Activated CD8-positive, alpha-beta memory T cell treated with anti-CD3 and anti-CD28 coated beads, Interleukin-2, amount 10 ng/mL, durations not matched to agents 7 days and 5 days (primary cell): ENCODE data around the gene PTPRD. TPM values are rescaled to one million over a fixed set of nuclear protein-coding genes. Genes with fewer than 3 reads are reported as not detected.
A peak's percentile ranks its signal among the peaks of the same experiment; 100 is the strongest.

ENCODE experiments used
- ATAC-seq: fragments of 150-1000 bp; cut with Tn5 transposase; one replicate; pipeline ENCODE4 v1.10.0; 2021; ENCODE audit warnings: moderate library complexity
- CTCF ChIA-PET: fragments of 350-600 bp; sonication (Branson Sonifier 250); formaldehyde crosslinking; loops from one replicate; lab custom pipeline; 2021; ENCODE audit warnings: antibody characterized with exemption; lab: Charles Lee
- DNase-seq: peaks from one replicate; pipeline ENCODE4 v3.0.0-alpha.2; 2020
- H3K27ac Mint-ChIP-seq: one replicate; pipeline ENCODE4 v1.8.0; 2021; ENCODE audit warnings: mild to moderate bottlenecking, mixed read lengths
- H3K27me3 Mint-ChIP-seq: one replicate; pipeline ENCODE4 v1.8.0; 2021; ENCODE audit warnings: mixed read lengths
- H3K36me3 Mint-ChIP-seq: one replicate; pipeline ENCODE4 v1.8.0; 2021; ENCODE audit warnings: mild to moderate bottlenecking, mixed read lengths
- H3K4me1 Mint-ChIP-seq: one replicate; pipeline ENCODE4 v1.8.0; 2021; ENCODE audit warnings: mixed read lengths
- H3K4me3 Mint-ChIP-seq: one replicate; pipeline ENCODE4 v1.8.0; 2021; ENCODE audit warnings: mild to moderate bottlenecking, moderate library complexity, mixed read lengths
- H3K9me3 Mint-ChIP-seq: one replicate; pipeline ENCODE4 v1.8.0; 2022; ENCODE audit warnings: low read depth, mixed read lengths
- total RNA-seq, 2 experiments: library from RNA; stranded (reverse); gene quantifications; one replicate each; pipeline ENCODE4 v1.2.3, GENCODE V29; 2021

PTPRD gene
- total RNA-seq, 2 experiments from 2014 or later = 0.07 TPM; not detected in 1

- Mint-ChIP-seq H3K27me3 (peaks cover 51% of the 10 kb centered on the region), H3K4me3 (no peak overlapping the region), H3K36me3 (no peaks in the 10 kb centered on the region), H3K27ac (no peak overlapping the region), H3K4me1 (peaks cover 2% of the 10 kb centered on the region), H3K9me3 (no peaks in the 10 kb centered on the region)
- CTCF ChIA-PET = no interaction called here
- no peak for DNase-seq
- ATAC-seq = no peak
These were observed 1753.4 kb downstream of the PTPRD start for GRCh38 chr9:8859416-8859815.

- Mint-ChIP-seq H3K27me3 (peaks cover 57% of the 10 kb centered on the region), H3K4me1 (peaks cover 2% of the 10 kb centered on the region), H3K36me3 (no peaks in the 10 kb centered on the region), H3K9me3 (no peaks in the 10 kb centered on the region), H3K4me3 (peak overlapping the region; percentile 23), H3K27ac (no peak overlapping the region)
- ATAC-seq = no peak
- no peak for DNase-seq
- CTCF ChIA-PET = no interaction called here
These were observed 1754.1 kb downstream of the PTPRD start for GRCh38 chr9:8858596-8859161.

- H3K4me1 Mint-ChIP-seq = peaks cover 2% of the 10 kb centered on the region
- peak overlapping the region; percentile 35 for H3K4me3 Mint-ChIP-seq
- no peaks in the 10 kb centered on the region for H3K9me3 Mint-ChIP-seq
- CTCF ChIA-PET = no interaction called here
- DNase-seq (no peak), ATAC-seq (peak; percentile 47)
- H3K36me3 Mint-ChIP-seq = no peaks in the 10 kb centered on the region
- H3K27me3 Mint-ChIP-seq = peaks cover 59% of the 10 kb centered on the region
- H3K27ac Mint-ChIP-seq = no peak overlapping the region
These were observed 1754.7 kb downstream of the PTPRD start for GRCh38 chr9:8857926-8858595.

GRCh38 chr9:8857068-8857925 is 1755.5 kb downstream of the PTPRD start:
- Mint-ChIP-seq H3K4me1 (peaks cover 2% of the 10 kb centered on the region), H3K27me3 (peaks cover 62% of the 10 kb centered on the region), H3K36me3 (no peaks in the 10 kb centered on the region), H3K4me3 (peak overlapping the region; percentile 15), H3K9me3 (no peaks in the 10 kb centered on the region), H3K27ac (no peak overlapping the region)
- CTCF ChIA-PET = no interaction called here
- peak; percentile 42 for ATAC-seq
- no peak for DNase-seq

- CTCF ChIA-PET = no interaction called here
- peaks cover 2% of the 10 kb centered on the region for H3K4me1 Mint-ChIP-seq
- ATAC-seq (no peak), DNase-seq (no peak)
- H3K36me3 Mint-ChIP-seq = no peaks in the 10 kb centered on the region
- H3K4me3 Mint-ChIP-seq = peak overlapping the region; percentile 15
- H3K9me3 Mint-ChIP-seq = no peaks in the 10 kb centered on the region
- H3K27ac Mint-ChIP-seq = no peak overlapping the region
- peaks cover 62% of the 10 kb centered on the region for H3K27me3 Mint-ChIP-seq
These were observed 1756.3 kb downstream of the PTPRD start for GRCh38 chr9:8856396-8857067.

- Mint-ChIP-seq H3K9me3 (no peaks in the 10 kb centered on the region), H3K36me3 (no peaks in the 10 kb centered on the region), H3K4me3 (no peak overlapping the region), H3K4me1 (peaks cover 2% of the 10 kb centered on the region), H3K27ac (no peak overlapping the region), H3K27me3 (peaks cover 58% of the 10 kb centered on the region)
- no peak for ATAC-seq
- CTCF ChIA-PET = no interaction called here
- no peak for DNase-seq
These were observed 1757.8 kb downstream of the PTPRD start for GRCh38 chr9:8855046-8855445.

- DNase-seq = no peak
- CTCF ChIA-PET = no interaction called here
- Mint-ChIP-seq H3K4me1 (peaks cover 2% of the 10 kb centered on the region), H3K36me3 (no peaks in the 10 kb centered on the region), H3K4me3 (no peak overlapping the region), H3K27ac (no peak overlapping the region), H3K9me3 (no peaks in the 10 kb centered on the region), H3K27me3 (peaks cover 36% of the 10 kb centered on the region)
- ATAC-seq = no peak
These were observed 1760.4 kb downstream of the PTPRD start for GRCh38 chr9:8852301-8852864.

- no peaks in the 10 kb centered on the region for H3K36me3 Mint-ChIP-seq
- ATAC-seq = no peak
- no peak overlapping the region for H3K27ac Mint-ChIP-seq
- H3K27me3 Mint-ChIP-seq = peaks cover 24% of the 10 kb centered on the region
- CTCF ChIA-PET = no interaction called here
- no peaks in the 10 kb centered on the region for H3K4me1 Mint-ChIP-seq
- no peaks in the 10 kb centered on the region for H3K9me3 Mint-ChIP-seq
- H3K4me3 Mint-ChIP-seq = no peak overlapping the region
- DNase-seq = no peak
These were observed 1761.9 kb downstream of the PTPRD start for GRCh38 chr9:8850914-8851313.

GRCh38 chr9:8845808-8846207 is 1767.0 kb downstream of the PTPRD start:
- no peaks in the 10 kb centered on the region for H3K9me3 Mint-ChIP-seq
- H3K36me3 Mint-ChIP-seq = no peaks in the 10 kb centered on the region
- no peak overlapping the region for H3K27ac Mint-ChIP-seq
- H3K4me3 Mint-ChIP-seq = no peak overlapping the region
- ATAC-seq = no peak
- no peaks in the 10 kb centered on the region for H3K4me1 Mint-ChIP-seq
- CTCF ChIA-PET = no interaction called here
- DNase-seq = no peak
- H3K27me3 Mint-ChIP-seq = no peaks in the 10 kb centered on the region

GRCh38 chr9:8845376-8845775 is 1767.4 kb downstream of the PTPRD start:
- ATAC-seq (no peak), DNase-seq (no peak)
- CTCF ChIA-PET = no interaction called here
- Mint-ChIP-seq H3K27ac (no peak overlapping the region), H3K4me1 (no peaks in the 10 kb centered on the region), H3K9me3 (no peaks in the 10 kb centered on the region), H3K27me3 (no peaks in the 10 kb centered on the region), H3K36me3 (no peaks in the 10 kb centered on the region), H3K4me3 (no peak overlapping the region)

GRCh38 chr9:8844549-8844948 is 1768.3 kb downstream of the PTPRD start:
- H3K36me3 Mint-ChIP-seq = no peaks in the 10 kb centered on the region
- no peak overlapping the region for H3K4me3 Mint-ChIP-seq
- H3K9me3 Mint-ChIP-seq = no peaks in the 10 kb centered on the region
- DNase-seq = no peak
- no peaks in the 10 kb centered on the region for H3K27me3 Mint-ChIP-seq
- no peaks in the 10 kb centered on the region for H3K4me1 Mint-ChIP-seq
- no peak for ATAC-seq
- no peak overlapping the region for H3K27ac Mint-ChIP-seq
- CTCF ChIA-PET = no interaction called here

- ATAC-seq (no peak), DNase-seq (no peak)
- H3K27ac Mint-ChIP-seq = no peak overlapping the region
- no peaks in the 10 kb centered on the region for H3K9me3 Mint-ChIP-seq
- no peaks in the 10 kb centered on the region for H3K36me3 Mint-ChIP-seq
- CTCF ChIA-PET = no interaction called here
- H3K4me3 Mint-ChIP-seq = no peak overlapping the region
- H3K4me1 Mint-ChIP-seq = no peaks in the 10 kb centered on the region
- no peaks in the 10 kb centered on the region for H3K27me3 Mint-ChIP-seq
These were observed 1770.2 kb downstream of the PTPRD start for GRCh38 chr9:8842402-8843193.

GRCh38 chr9:8838136-8838535 is 1774.7 kb downstream of the PTPRD start:
- DNase-seq (no peak), ATAC-seq (no peak)
- Mint-ChIP-seq H3K36me3 (no peaks in the 10 kb centered on the region), H3K4me1 (no peaks in the 10 kb centered on the region), H3K27me3 (no peaks in the 10 kb centered on the region), H3K9me3 (no peaks in the 10 kb centered on the region), H3K27ac (no peak overlapping the region), H3K4me3 (no peak overlapping the region)
- CTCF ChIA-PET = no interaction called here
